ENCODE results near the gene SEPTIN12.

SEPTIN12 gene

GRCh38 chr16:4746991-4747574, 41.1 kb downstream of the SEPTIN12 start:
- H4K20me1 ChIP-seq (ENCODE audit: insufficient read depth, low read length) = peaks cover 3% of the 10 kb centered on the region; the same call in 1 of the 2 replicates
- H3K4me1 ChIP-seq (ENCODE audit: insufficient read depth, low read length) = no peaks in the 10 kb centered on the region
- H2AFZ ChIP-seq (ENCODE audit: low read depth, low read length) = no peak overlapping the region
- H3K36me3 ChIP-seq (ENCODE audit: insufficient read depth, low read length) = peaks cover 21% of the 10 kb centered on the region
- no peak overlapping the region for H3K4me3 ChIP-seq (ENCODE audit: low read depth in 1 of 2, low read length in 2 of 2)
- no peaks in the 10 kb centered on the region for H3K9me3 ChIP-seq (ENCODE audit: insufficient read depth, low read length, severe bottlenecking)
- H3K4me2 ChIP-seq (ENCODE audit: insufficient read depth, low read length) = no peak overlapping the region
- no peak for TF ChIP-seq CTCF (IDR thresholded peaks at IDR 0.05; ENCODE audit: borderline replicate concordance, extremely low read depth, low read length, poor library complexity, severe bottlenecking)
- no peak for TF ChIP-seq EZH2 (IDR thresholded peaks at IDR 0.05; ENCODE audit: borderline replicate concordance, low read depth, low read length, severe bottlenecking)
- H3K9ac ChIP-seq (ENCODE audit: low read depth, low read length) = no peak overlapping the region
- 0 out of 3 replicates have a peak, but pooled peaks have one; percentile 13 for ATAC-seq (ENCODE audit: insufficient read depth, low read depth)
- no peaks in the 10 kb centered on the region for H3K27me3 ChIP-seq (ENCODE audit: insufficient read depth, low read length, poor library complexity)
- DNase-seq = no peak
- no peaks in the 10 kb centered on the region for H3K79me2 ChIP-seq (ENCODE audit: insufficient read depth, low read length)
- no peak overlapping the region for H3K27ac ChIP-seq (ENCODE audit: low read length)

GRCh38 chr16:4746215-4746614, 41.9 kb downstream of the SEPTIN12 start:
- H3K4me2 ChIP-seq (ENCODE audit: insufficient read depth, low read length) = no peak overlapping the region
- H3K27me3 ChIP-seq (ENCODE audit: insufficient read depth, low read length, poor library complexity) = no peaks in the 10 kb centered on the region
- TF ChIP-seq CTCF (IDR thresholded peaks at IDR 0.05; ENCODE audit: borderline replicate concordance, extremely low read depth, low read length, poor library complexity, severe bottlenecking) (no peak), EZH2 (IDR thresholded peaks at IDR 0.05; ENCODE audit: borderline replicate concordance, low read depth, low read length, severe bottlenecking) (no peak)
- no peak overlapping the region for H3K4me3 ChIP-seq (ENCODE audit: low read depth in 1 of 2, low read length in 2 of 2)
- no peaks in the 10 kb centered on the region for H3K4me1 ChIP-seq (ENCODE audit: insufficient read depth, low read length)
- no peaks in the 10 kb centered on the region for H3K9me3 ChIP-seq (ENCODE audit: insufficient read depth, low read length, severe bottlenecking)
- H3K27ac ChIP-seq (ENCODE audit: low read length) = no peak overlapping the region
- peaks cover 3% of the 10 kb centered on the region; the same call in 1 of the 2 replicates for H4K20me1 ChIP-seq (ENCODE audit: insufficient read depth, low read length)
- H3K9ac ChIP-seq (ENCODE audit: low read depth, low read length) = no peak overlapping the region
- no peak for DNase-seq
- H3K36me3 ChIP-seq (ENCODE audit: insufficient read depth, low read length) = peaks cover 12% of the 10 kb centered on the region
- no peaks in the 10 kb centered on the region for H3K79me2 ChIP-seq (ENCODE audit: insufficient read depth, low read length)
- ATAC-seq (ENCODE audit: insufficient read depth, low read depth) = 0 out of 3 replicates have a peak, but pooled peaks have one; percentile 20
- no peak overlapping the region for H2AFZ ChIP-seq (ENCODE audit: low read depth, low read length)

GRCh38 chr16:4745274-4745569, 42.9 kb downstream of the SEPTIN12 start:
- Histone ChIP-seq H3K4me3 (ENCODE audit: low read depth in 1 of 2, low read length in 2 of 2) (no peak overlapping the region), H3K36me3 (ENCODE audit: insufficient read depth, low read length) (0 out of 2 replicates have a peak, but pooled peaks cover 6% of the 10 kb centered on the region), H3K9ac (ENCODE audit: low read depth, low read length) (no peak overlapping the region), H2AFZ (ENCODE audit: low read depth, low read length) (no peak overlapping the region), H3K9me3 (ENCODE audit: insufficient read depth, low read length, severe bottlenecking) (no peaks in the 10 kb centered on the region), H3K4me1 (ENCODE audit: insufficient read depth, low read length) (no peaks in the 10 kb centered on the region), H3K79me2 (ENCODE audit: insufficient read depth, low read length) (no peaks in the 10 kb centered on the region), H3K4me2 (ENCODE audit: insufficient read depth, low read length) (no peak overlapping the region), H3K27ac (ENCODE audit: low read length) (no peak overlapping the region), H4K20me1 (ENCODE audit: insufficient read depth, low read length) (peaks cover 3% of the 10 kb centered on the region; the same call in 1 of the 2 replicates), H3K27me3 (ENCODE audit: insufficient read depth, low read length, poor library complexity) (no peaks in the 10 kb centered on the region)
- no peak for DNase-seq
- no peak for ATAC-seq (ENCODE audit: insufficient read depth, low read depth)
- no peak for TF ChIP-seq CTCF (IDR thresholded peaks at IDR 0.05; ENCODE audit: borderline replicate concordance, extremely low read depth, low read length, poor library complexity, severe bottlenecking)
- TF ChIP-seq EZH2 (IDR thresholded peaks at IDR 0.05; ENCODE audit: borderline replicate concordance, low read depth, low read length, severe bottlenecking) = no peak
